ENCODE results near the gene RRAD. TPM values are rescaled to one million over a fixed set of nuclear protein-coding genes. Genes with fewer than 3 reads are reported as not detected.

RRAD gene
- polyA plus RNA-seq, 2 donors, result 93.6 to 125 TPM

DNA sequence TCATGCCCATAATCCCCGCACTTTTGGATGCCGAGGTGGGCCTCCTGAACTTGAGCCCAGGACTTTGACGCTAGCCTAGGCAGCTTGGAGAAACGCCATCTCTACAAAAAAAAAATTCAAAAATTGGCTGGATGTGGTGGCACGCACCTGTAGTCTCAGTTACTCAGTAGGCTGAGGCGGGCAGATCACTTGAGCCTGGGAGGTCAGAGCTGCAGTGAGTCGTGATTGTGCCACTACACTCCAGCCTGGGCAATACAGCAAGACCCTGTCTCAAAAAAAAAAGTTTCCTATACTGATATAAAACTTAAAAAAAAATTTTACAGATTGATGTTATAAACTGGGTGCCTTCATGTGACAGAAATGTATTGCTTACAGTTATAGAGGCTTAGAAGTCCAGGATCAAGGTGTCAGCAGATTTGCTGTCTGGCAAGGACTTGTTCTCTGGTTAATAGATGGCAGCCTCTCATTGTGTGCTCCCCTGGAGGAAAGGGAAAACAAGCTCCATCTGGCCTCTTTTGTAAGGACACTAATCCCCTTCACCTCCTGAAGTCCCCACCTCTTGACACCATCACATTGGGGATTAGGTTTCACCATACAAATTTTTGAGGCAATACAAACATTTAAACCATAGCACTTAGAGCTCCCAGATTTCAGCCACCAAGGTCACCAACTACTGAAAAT is 27.2 kb upstream of the RRAD start:
- no peaks in the 10 kb centered on the region for H3K27me3 ChIP-seq (ENCODE audit: control insufficient read depth in 1 of 2, insufficient read depth in 2 of 2, low read length in 2 of 2)
- peaks cover 0 to 10% of the 10 kb centered on the region in 2 donors for H3K4me1 ChIP-seq (ENCODE audit: control insufficient read depth in 2 of 2, insufficient read depth in 2 of 2, low read length in 1 of 2)
- H3K27ac ChIP-seq (ENCODE audit: low read depth in 2 of 2, low read length in 1 of 2), result no peak overlapping the region
- H3K9me3 ChIP-seq (ENCODE audit: control insufficient read depth in 2 of 2, insufficient read depth in 1 of 2, low read depth in 1 of 2, low read length in 1 of 2), result no peaks in the 10 kb centered on the region
- H3K4me3 ChIP-seq (ENCODE audit: low read depth in 1 of 2, low read length in 2 of 2), result no peak overlapping the region
- WGBS, 2 donors, result 82 to 86% methylated on average over 7 of the region's 7 CpGs
- no peaks in the 10 kb centered on the region for H3K36me3 ChIP-seq (ENCODE audit: control insufficient read depth in 2 of 2, insufficient read depth in 2 of 2, low read length in 1 of 2)

DNA sequence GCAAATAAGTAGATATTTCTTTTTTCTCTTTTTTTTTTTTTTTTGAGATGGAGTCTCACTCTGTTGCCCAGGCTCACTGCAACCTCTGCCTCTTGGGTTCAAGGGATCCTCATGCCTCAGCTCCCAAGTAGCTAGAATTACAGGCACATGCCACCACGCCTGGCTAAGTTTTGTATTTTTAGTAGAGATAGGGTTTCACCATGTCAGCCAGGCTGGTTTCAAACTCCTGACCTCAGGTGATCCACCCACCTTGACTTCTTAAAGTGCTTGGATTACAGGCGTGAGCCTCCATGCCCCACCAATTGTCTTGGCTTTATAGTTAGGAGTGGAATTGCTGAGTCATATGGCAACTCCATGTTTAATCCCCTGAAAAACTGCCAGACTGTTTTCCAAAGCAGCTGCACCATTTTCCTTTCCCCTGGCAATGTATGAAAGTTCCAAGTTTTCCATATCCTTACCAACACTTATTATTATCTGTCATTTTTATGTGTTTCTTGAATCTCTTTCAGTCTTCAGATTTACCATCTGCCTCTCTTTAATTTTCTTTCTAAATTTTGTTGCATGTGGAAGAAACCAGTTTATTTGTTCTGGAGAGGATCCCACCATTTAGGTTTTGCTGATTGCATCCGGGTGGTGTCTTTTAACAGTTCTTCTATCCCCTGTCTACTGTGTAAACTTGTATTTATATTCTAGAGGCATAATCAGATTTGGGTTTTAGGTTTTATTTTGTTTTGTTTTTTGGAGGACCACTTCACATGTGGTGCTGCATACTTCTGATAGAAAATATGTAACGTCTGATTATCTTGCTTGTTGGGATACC is 25.8 kb upstream of the RRAD start:
- Histone ChIP-seq H3K4me1 (ENCODE audit: control insufficient read depth in 2 of 2, insufficient read depth in 2 of 2, low read length in 1 of 2) (peaks cover 0 to 10% of the 10 kb centered on the region in 2 donors), H3K36me3 (ENCODE audit: control insufficient read depth in 2 of 2, insufficient read depth in 2 of 2, low read length in 1 of 2) (no peaks in the 10 kb centered on the region), H3K4me3 (ENCODE audit: low read depth in 1 of 2, low read length in 2 of 2) (no peak overlapping the region), H3K9me3 (ENCODE audit: control insufficient read depth in 2 of 2, insufficient read depth in 1 of 2, low read depth in 1 of 2, low read length in 1 of 2) (no peaks in the 10 kb centered on the region), H3K27ac (ENCODE audit: low read depth in 2 of 2, low read length in 1 of 2) (no peak overlapping the region), H3K27me3 (ENCODE audit: control insufficient read depth in 1 of 2, insufficient read depth in 2 of 2, low read length in 2 of 2) (no peaks in the 10 kb centered on the region)
- 71 to 76% methylated on average over 4 of the region's 4 CpGs for WGBS, 2 donors

DNA sequence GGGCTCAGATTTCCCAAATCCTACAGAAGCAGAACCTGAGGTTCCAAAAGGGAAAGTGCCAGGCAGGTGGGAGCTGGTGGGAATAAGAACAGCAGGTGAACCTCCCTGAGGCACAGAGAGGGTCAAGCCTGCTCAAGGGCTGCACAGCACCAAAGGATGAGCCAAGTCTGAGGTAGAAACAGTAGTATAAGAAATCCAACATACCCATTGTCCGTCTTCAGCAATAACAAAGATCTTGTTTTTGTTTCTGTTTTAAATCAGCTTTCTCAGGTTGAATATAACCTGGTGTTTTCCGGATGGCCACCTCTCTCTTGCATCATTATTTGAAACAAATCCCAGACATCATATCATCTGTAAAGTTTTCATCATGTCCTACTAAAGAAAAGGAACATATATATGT is 25.1 kb upstream of the RRAD start:
- Histone ChIP-seq H3K36me3 (ENCODE audit: control insufficient read depth in 2 of 2, insufficient read depth in 2 of 2, low read length in 1 of 2) (no peaks in the 10 kb centered on the region), H3K9me3 (ENCODE audit: control insufficient read depth in 2 of 2, insufficient read depth in 1 of 2, low read depth in 1 of 2, low read length in 1 of 2) (no peaks in the 10 kb centered on the region), H3K4me3 (ENCODE audit: low read depth in 1 of 2, low read length in 2 of 2) (no peak overlapping the region), H3K27me3 (ENCODE audit: control insufficient read depth in 1 of 2, insufficient read depth in 2 of 2, low read length in 2 of 2) (no peaks in the 10 kb centered on the region), H3K4me1 (ENCODE audit: control insufficient read depth in 2 of 2, insufficient read depth in 2 of 2, low read length in 1 of 2) (peaks cover 0 to 10% of the 10 kb centered on the region in 2 donors), H3K27ac (ENCODE audit: low read depth in 2 of 2, low read length in 1 of 2) (no peak overlapping the region)
- 73 to 76% methylated on average over 2 of the region's 2 CpGs for WGBS, 2 donors

DNA sequence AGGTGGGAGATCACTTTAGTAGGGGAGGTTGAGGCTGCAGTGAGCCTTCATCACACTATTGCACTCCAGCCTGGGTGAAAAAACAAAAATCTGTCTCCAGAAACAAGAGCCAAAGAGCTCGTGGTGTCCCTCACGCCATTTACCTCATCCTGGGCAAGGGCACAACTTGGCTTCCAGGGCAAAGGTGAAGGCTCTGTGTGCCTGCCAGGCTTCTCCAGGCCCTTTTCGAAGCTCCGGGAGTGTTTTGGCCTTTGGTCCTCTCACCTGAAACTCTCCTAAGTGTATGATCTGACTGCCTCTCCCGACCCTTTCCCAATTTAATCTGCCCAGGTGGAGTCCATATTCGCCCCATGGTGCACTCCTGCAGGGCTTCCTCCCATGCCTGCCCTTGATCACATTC is 24.1 kb upstream of the RRAD start:
- Histone ChIP-seq H3K36me3 (ENCODE audit: control insufficient read depth in 2 of 2, insufficient read depth in 2 of 2, low read length in 1 of 2) (no peaks in the 10 kb centered on the region), H3K4me3 (ENCODE audit: low read depth in 1 of 2, low read length in 2 of 2) (no peak overlapping the region), H3K4me1 (ENCODE audit: control insufficient read depth in 2 of 2, insufficient read depth in 2 of 2, low read length in 1 of 2) (peaks cover 0 to 10% of the 10 kb centered on the region in 2 donors), H3K27me3 (ENCODE audit: control insufficient read depth in 1 of 2, insufficient read depth in 2 of 2, low read length in 2 of 2) (no peaks in the 10 kb centered on the region), H3K27ac (ENCODE audit: low read depth in 2 of 2, low read length in 1 of 2) (no peak overlapping the region), H3K9me3 (ENCODE audit: control insufficient read depth in 2 of 2, insufficient read depth in 1 of 2, low read depth in 1 of 2, low read length in 1 of 2) (no peaks in the 10 kb centered on the region)
- 77 to 80% methylated on average over 6 of the region's 6 CpGs for WGBS, 2 donors

DNA sequence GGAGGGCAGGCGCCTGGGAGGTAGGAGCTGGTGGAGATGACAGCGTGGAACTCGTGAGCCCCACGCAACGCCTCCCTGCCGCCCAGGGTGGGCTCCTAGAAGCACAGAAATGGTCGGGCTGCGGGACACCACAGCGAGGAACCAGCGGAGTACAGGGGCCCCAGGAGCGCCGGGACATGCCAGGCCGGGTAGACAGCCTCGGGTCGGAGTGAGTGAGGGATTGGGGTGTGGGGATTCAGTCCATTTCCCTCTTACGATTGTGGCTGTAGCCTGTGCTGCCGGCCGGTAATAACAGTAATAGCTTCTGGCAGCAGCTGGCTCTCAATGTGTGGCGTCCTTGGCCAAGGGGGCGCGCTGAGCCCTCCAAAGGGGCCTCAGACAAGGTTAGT is 23.5 kb upstream of the RRAD start:
- no peaks in the 10 kb centered on the region for H3K9me3 ChIP-seq (ENCODE audit: control insufficient read depth in 2 of 2, insufficient read depth in 1 of 2, low read depth in 1 of 2, low read length in 1 of 2)
- no peaks in the 10 kb centered on the region for H3K27me3 ChIP-seq (ENCODE audit: control insufficient read depth in 1 of 2, insufficient read depth in 2 of 2, low read length in 2 of 2)
- H3K4me1 ChIP-seq (ENCODE audit: control insufficient read depth in 2 of 2, insufficient read depth in 2 of 2, low read length in 1 of 2), result peaks cover 0 to 10% of the 10 kb centered on the region in 2 donors
- peak overlapping the region; percentile 46 to 51 for H3K4me3 ChIP-seq (ENCODE audit: low read depth in 1 of 2, low read length in 2 of 2)
- peaks cover 0 to 2% of the 10 kb centered on the region in 2 donors for H3K36me3 ChIP-seq (ENCODE audit: control insufficient read depth in 2 of 2, insufficient read depth in 2 of 2, low read length in 1 of 2)
- no peak overlapping the region for H3K27ac ChIP-seq (ENCODE audit: low read depth in 2 of 2, low read length in 1 of 2)
- WGBS, 2 donors, result 19% methylated on average over 18 to 21 of the region's 21 CpGs

GRCh38 chr16:66948134-66948836 is 22.9 kb upstream of the RRAD start:
- WGBS, 2 donors, result 2 to 4% methylated on average over 42 to 44 of the region's 44 CpGs
- Histone ChIP-seq H3K27me3 (ENCODE audit: control insufficient read depth in 1 of 2, insufficient read depth in 2 of 2, low read length in 2 of 2) (no peaks in the 10 kb centered on the region), H3K27ac (ENCODE audit: low read depth in 2 of 2, low read length in 1 of 2) (no peak overlapping the region), H3K4me1 (ENCODE audit: control insufficient read depth in 2 of 2, insufficient read depth in 2 of 2, low read length in 1 of 2) (peaks cover 0 to 8% of the 10 kb centered on the region in 2 donors), H3K36me3 (ENCODE audit: control insufficient read depth in 2 of 2, insufficient read depth in 2 of 2, low read length in 1 of 2) (peaks cover 4 to 7% of the 10 kb centered on the region in 2 donors), H3K4me3 (ENCODE audit: low read depth in 1 of 2, low read length in 2 of 2) (peak overlapping the region; percentile 46 to 51), H3K9me3 (ENCODE audit: control insufficient read depth in 2 of 2, insufficient read depth in 1 of 2, low read depth in 1 of 2, low read length in 1 of 2) (no peaks in the 10 kb centered on the region)

- Histone ChIP-seq H3K4me3 (ENCODE audit: low read depth in 1 of 2, low read length in 2 of 2) (peak overlapping the region; percentile 46 to 51), H3K36me3 (ENCODE audit: control insufficient read depth in 2 of 2, insufficient read depth in 2 of 2, low read length in 1 of 2) (peaks cover 10% of the 10 kb centered on the region in 2 donors), H3K4me1 (ENCODE audit: control insufficient read depth in 2 of 2, insufficient read depth in 2 of 2, low read length in 1 of 2) (peaks cover 0 to 8% of the 10 kb centered on the region in 2 donors), H3K9me3 (ENCODE audit: control insufficient read depth in 2 of 2, insufficient read depth in 1 of 2, low read depth in 1 of 2, low read length in 1 of 2) (no peaks in the 10 kb centered on the region), H3K27ac (ENCODE audit: low read depth in 2 of 2, low read length in 1 of 2) (peak overlapping the region in 1 of 2 donors; percentile 44), H3K27me3 (ENCODE audit: control insufficient read depth in 1 of 2, insufficient read depth in 2 of 2, low read length in 2 of 2) (no peaks in the 10 kb centered on the region)
- 0% methylated on average over 18 to 22 of the region's 23 CpGs for WGBS, 2 donors
These were observed 22.1 kb upstream of the RRAD start for GRCh38 chr16:66947302-66948065.

- Histone ChIP-seq H3K36me3 (ENCODE audit: control insufficient read depth in 2 of 2, insufficient read depth in 2 of 2, low read length in 1 of 2) (peaks cover 15 to 16% of the 10 kb centered on the region in 2 donors), H3K4me1 (ENCODE audit: control insufficient read depth in 2 of 2, insufficient read depth in 2 of 2, low read length in 1 of 2) (peaks cover 0 to 8% of the 10 kb centered on the region in 2 donors), H3K27me3 (ENCODE audit: control insufficient read depth in 1 of 2, insufficient read depth in 2 of 2, low read length in 2 of 2) (no peaks in the 10 kb centered on the region), H3K4me3 (ENCODE audit: low read depth in 1 of 2, low read length in 2 of 2) (no peak overlapping the region), H3K27ac (ENCODE audit: low read depth in 2 of 2, low read length in 1 of 2) (no peak overlapping the region), H3K9me3 (ENCODE audit: control insufficient read depth in 2 of 2, insufficient read depth in 1 of 2, low read depth in 1 of 2, low read length in 1 of 2) (no peaks in the 10 kb centered on the region)
- WGBS, 2 donors, result 23 to 28% methylated on average over 5 of the region's 5 CpGs
These were observed 21.6 kb upstream of the RRAD start for GRCh38 chr16:66946974-66947301.

GRCh38 chr16:66946541-66946940 is 21.2 kb upstream of the RRAD start:
- 70 to 77% methylated on average over 7 of the region's 7 CpGs for WGBS, 2 donors
- Histone ChIP-seq H3K9me3 (ENCODE audit: control insufficient read depth in 2 of 2, insufficient read depth in 1 of 2, low read depth in 1 of 2, low read length in 1 of 2) (no peaks in the 10 kb centered on the region), H3K4me3 (ENCODE audit: low read depth in 1 of 2, low read length in 2 of 2) (no peak overlapping the region), H3K4me1 (ENCODE audit: control insufficient read depth in 2 of 2, insufficient read depth in 2 of 2, low read length in 1 of 2) (peaks cover 0 to 8% of the 10 kb centered on the region in 2 donors), H3K27ac (ENCODE audit: low read depth in 2 of 2, low read length in 1 of 2) (no peak overlapping the region), H3K36me3 (ENCODE audit: control insufficient read depth in 2 of 2, insufficient read depth in 2 of 2, low read length in 1 of 2) (peaks cover 19 to 20% of the 10 kb centered on the region in 2 donors), H3K27me3 (ENCODE audit: control insufficient read depth in 1 of 2, insufficient read depth in 2 of 2, low read length in 2 of 2) (no peaks in the 10 kb centered on the region)
